ENCODE measurements around the gene RAI14. TPM values are rescaled to one million over a fixed set of nuclear protein-coding genes. Genes with fewer than 3 reads are reported as not detected.

The RAI14 gene
- total RNA-seq, 1 experiment from 2014 or later = 133 TPM

DNA sequence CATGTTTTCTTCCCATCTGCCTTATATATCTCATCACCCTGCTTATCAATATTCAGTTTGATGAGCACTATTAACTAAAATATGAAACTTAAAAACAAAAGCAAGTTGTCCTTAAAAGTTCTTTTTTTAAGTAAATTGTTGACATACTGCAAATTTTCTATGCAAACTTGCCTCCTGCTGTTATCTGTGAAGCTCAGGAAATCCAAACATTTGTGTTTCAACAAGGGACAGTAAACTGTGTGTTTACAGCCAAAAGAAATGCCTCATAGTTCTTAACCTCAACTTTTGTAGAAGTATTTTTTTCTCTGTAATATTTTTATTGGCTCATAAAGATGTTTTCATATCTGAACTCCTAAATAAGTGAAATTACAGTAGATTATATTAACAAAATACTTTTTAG lies 175.2 kb downstream of the RAI14 start:
- H3K4me1 ChIP-seq (replicated peaks; ENCODE audit: insufficient read depth) = no peaks in the 10 kb centered on the region
- H3K27ac ChIP-seq = no peak overlapping the region
- no peaks in the 10 kb centered on the region for H3K27me3 ChIP-seq (ENCODE audit: insufficient read depth, low read depth)
- ChIA-PET POLR2A (ENCODE audit: unreplicated experiment) (interaction anchor here (0.6 kb wide), 1 partner anchor 167 kb away, joined by 9 read pairs; no protein-coding TSS in a partner anchor), CTCF (no interaction called here)
- H2AFZ ChIP-seq = no peak overlapping the region
- no peak for DNase-seq
- no peak overlapping the region for H3K4me2 ChIP-seq
- peaks cover 48% of the 10 kb centered on the region for H3F3A ChIP-seq (ENCODE audit: insufficient read depth, low read depth)
- H3K9me3 ChIP-seq (ENCODE audit: insufficient read depth, low read depth) = no peaks in the 10 kb centered on the region
- TF ChIP-seq, protein P1, sequence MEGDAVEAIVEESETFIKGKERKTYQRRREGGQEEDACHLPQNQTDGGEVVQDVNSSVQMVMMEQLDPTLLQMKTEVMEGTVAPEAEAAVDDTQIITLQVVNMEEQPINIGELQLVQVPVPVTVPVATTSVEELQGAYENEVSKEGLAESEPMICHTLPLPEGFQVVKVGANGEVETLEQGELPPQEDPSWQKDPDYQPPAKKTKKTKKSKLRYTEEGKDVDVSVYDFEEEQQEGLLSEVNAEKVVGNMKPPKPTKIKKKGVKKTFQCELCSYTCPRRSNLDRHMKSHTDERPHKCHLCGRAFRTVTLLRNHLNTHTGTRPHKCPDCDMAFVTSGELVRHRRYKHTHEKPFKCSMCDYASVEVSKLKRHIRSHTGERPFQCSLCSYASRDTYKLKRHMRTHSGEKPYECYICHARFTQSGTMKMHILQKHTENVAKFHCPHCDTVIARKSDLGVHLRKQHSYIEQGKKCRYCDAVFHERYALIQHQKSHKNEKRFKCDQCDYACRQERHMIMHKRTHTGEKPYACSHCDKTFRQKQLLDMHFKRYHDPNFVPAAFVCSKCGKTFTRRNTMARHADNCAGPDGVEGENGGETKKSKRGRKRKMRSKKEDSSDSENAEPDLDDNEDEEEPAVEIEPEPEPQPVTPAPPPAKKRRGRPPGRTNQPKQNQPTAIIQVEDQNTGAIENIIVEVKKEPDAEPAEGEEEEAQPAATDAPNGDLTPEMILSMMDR (conservative IDR thresholded peaks at IDR 0.05) = no peak
- TF ChIP-seq EZH2 (IDR thresholded peaks at IDR 0.05; ENCODE audit: low read depth) = no peak
- no peaks in the 10 kb centered on the region for H3K9me2 ChIP-seq (ENCODE audit: insufficient read depth)
- H4K20me1 ChIP-seq (ENCODE audit: insufficient read depth) = no peaks in the 10 kb centered on the region
- H3K4me3 ChIP-seq = no peak overlapping the region
- no peaks in the 10 kb centered on the region for H3K79me2 ChIP-seq (ENCODE audit: low read depth)
- peaks cover 66% of the 10 kb centered on the region for H3K36me3 ChIP-seq (ENCODE audit: low read depth)
- BruUV-seq (replicated peaks) = no TSS peak
- intact Hi-C loops (cut with micrococcal nuclease; ENCODE audit: unreplicated experiment) = no loop called here

- DNase-seq = no peak
- Histone ChIP-seq H3F3A (ENCODE audit: insufficient read depth, low read depth) (peaks cover 48% of the 10 kb centered on the region), H2AFZ (no peak overlapping the region), H4K20me1 (ENCODE audit: insufficient read depth) (no peaks in the 10 kb centered on the region), H3K36me3 (ENCODE audit: low read depth) (peaks cover 53% of the 10 kb centered on the region), H3K79me2 (ENCODE audit: low read depth) (no peaks in the 10 kb centered on the region), H3K4me3 (no peak overlapping the region), H3K9me3 (ENCODE audit: insufficient read depth, low read depth) (no peaks in the 10 kb centered on the region), H3K27me3 (ENCODE audit: insufficient read depth, low read depth) (no peaks in the 10 kb centered on the region), H3K27ac (no peak overlapping the region), H3K9me2 (ENCODE audit: insufficient read depth) (no peaks in the 10 kb centered on the region), H3K4me2 (no peak overlapping the region), H3K4me1 (replicated peaks; ENCODE audit: insufficient read depth) (no peaks in the 10 kb centered on the region)
- POLR2A ChIA-PET (ENCODE audit: unreplicated experiment) = no interaction called here
- TF ChIP-seq EZH2 (IDR thresholded peaks at IDR 0.05; ENCODE audit: low read depth) = no peak
- TF ChIP-seq, protein P1 (conservative IDR thresholded peaks at IDR 0.05) = no peak
- BruUV-seq (replicated peaks) = no TSS peak
- intact Hi-C loops (cut with micrococcal nuclease; ENCODE audit: unreplicated experiment) = no loop called here
- CTCF ChIA-PET = interaction anchor here (0.5 kb wide), 1 partner anchor 71 kb away, joined by 4 read pairs; no protein-coding TSS in a partner anchor
These were observed 176.4 kb downstream of the RAI14 start for GRCh38 chr5:34832568-34832967.

DNA sequence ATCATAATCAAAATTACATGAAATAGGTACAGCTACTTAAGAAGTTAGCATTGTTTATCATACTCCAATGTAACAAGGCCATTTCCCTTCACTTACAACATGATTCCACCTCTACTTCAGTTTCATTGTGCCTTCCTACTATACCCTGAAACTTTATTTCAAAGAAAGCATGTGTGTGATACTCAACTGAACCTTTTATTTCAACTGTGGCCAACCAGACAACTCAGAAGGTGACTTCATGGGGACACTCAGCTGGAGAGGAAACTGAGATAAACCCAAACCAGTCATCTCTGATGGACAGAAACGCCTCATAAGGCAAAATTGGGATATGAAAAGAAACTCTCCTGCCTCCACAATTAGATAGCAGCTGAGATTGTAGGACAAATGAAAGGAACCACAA lies 177.0 kb downstream of the RAI14 start:
- H2AFZ ChIP-seq = no peak overlapping the region
- H3K4me2 ChIP-seq = no peak overlapping the region
- no peaks in the 10 kb centered on the region for H4K20me1 ChIP-seq (ENCODE audit: insufficient read depth)
- H3K4me3 ChIP-seq = no peak overlapping the region
- TF ChIP-seq EZH2 (IDR thresholded peaks at IDR 0.05; ENCODE audit: low read depth) = no peak
- TF ChIP-seq, protein P1 (conservative IDR thresholded peaks at IDR 0.05) = no peak
- H3F3A ChIP-seq (ENCODE audit: insufficient read depth, low read depth) = peaks cover 53% of the 10 kb centered on the region
- no TSS peak for BruUV-seq (replicated peaks)
- no peaks in the 10 kb centered on the region for H3K9me3 ChIP-seq (ENCODE audit: insufficient read depth, low read depth)
- POLR2A ChIA-PET (ENCODE audit: unreplicated experiment) = interaction anchor here (0.7 kb wide), 1 partner anchor 219 kb away, joined by 6 read pairs; no protein-coding TSS in a partner anchor
- H3K27me3 ChIP-seq (ENCODE audit: insufficient read depth, low read depth) = no peaks in the 10 kb centered on the region
- no peaks in the 10 kb centered on the region for H3K9me2 ChIP-seq (ENCODE audit: insufficient read depth)
- intact Hi-C loops (cut with micrococcal nuclease; ENCODE audit: unreplicated experiment) = no loop called here
- no peak for DNase-seq
- CTCF ChIA-PET = no interaction called here
- H3K27ac ChIP-seq = no peak overlapping the region
- H3K4me1 ChIP-seq (replicated peaks; ENCODE audit: insufficient read depth) = no peaks in the 10 kb centered on the region
- no peaks in the 10 kb centered on the region for H3K79me2 ChIP-seq (ENCODE audit: low read depth)
- peaks cover 48% of the 10 kb centered on the region for H3K36me3 ChIP-seq (ENCODE audit: low read depth)
